Breast epithelium (tissue), 3 donors: Measurements from ENCODE around the gene LRP3.

ENCODE experiments used
- POLR2A ChIP-seq: fragments of 450-650 bp; IDR thresholded peaks from one replicate; pipeline ENCODE4 v1.6.1; 2016; ENCODE audit warnings: antibody characterized with exemption, mild to moderate bottlenecking, moderate library complexity
- TF ChIP-seq, protein P1 (sequence below), 3 donors: fragments of 450-650 bp; IDR thresholded peaks; one replicate each; pipeline ENCODE4 v1.5.1; 2016 to 2017; ENCODE audit warnings: antibody characterized with exemption in 3 of 3, mild to moderate bottlenecking in 3 of 3, moderate library complexity in 3 of 3

DNA sequence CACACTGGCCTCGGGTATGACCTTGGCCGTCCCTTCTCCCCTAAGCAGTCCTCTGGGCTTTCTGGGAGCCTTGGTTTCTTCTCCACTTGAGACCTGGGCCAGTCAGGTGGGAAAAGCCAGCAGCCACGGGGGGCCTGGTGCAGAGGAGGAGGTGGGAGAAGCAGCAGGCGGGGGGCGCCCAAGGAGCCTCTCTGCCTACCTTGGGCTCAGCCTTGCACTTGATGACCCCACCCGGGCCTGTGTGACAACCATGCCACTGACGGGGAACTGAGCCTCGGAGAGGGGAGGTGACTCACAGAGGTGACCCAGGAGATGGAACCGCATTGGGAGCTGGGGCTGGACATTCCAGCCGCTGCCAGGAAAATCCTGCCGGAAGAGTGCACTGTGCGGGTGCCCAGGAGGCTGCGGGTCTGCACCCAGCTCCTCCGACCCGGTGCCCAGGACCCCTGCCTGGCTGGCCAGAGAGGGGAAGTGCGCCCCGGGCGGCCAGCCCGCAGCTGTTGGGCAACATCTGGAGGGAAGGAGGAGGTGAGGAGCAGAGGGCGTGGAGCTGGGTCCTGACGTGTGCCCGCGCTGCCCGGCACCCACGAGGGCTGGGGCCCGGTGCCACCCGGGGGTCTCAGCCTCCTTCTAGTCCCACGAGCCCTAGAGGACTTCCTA, 55.0 kb downstream of the LRP3 start:
- TF ChIP-seq, protein P1, sequence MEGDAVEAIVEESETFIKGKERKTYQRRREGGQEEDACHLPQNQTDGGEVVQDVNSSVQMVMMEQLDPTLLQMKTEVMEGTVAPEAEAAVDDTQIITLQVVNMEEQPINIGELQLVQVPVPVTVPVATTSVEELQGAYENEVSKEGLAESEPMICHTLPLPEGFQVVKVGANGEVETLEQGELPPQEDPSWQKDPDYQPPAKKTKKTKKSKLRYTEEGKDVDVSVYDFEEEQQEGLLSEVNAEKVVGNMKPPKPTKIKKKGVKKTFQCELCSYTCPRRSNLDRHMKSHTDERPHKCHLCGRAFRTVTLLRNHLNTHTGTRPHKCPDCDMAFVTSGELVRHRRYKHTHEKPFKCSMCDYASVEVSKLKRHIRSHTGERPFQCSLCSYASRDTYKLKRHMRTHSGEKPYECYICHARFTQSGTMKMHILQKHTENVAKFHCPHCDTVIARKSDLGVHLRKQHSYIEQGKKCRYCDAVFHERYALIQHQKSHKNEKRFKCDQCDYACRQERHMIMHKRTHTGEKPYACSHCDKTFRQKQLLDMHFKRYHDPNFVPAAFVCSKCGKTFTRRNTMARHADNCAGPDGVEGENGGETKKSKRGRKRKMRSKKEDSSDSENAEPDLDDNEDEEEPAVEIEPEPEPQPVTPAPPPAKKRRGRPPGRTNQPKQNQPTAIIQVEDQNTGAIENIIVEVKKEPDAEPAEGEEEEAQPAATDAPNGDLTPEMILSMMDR (IDR thresholded peaks at IDR 0.05), result no peak
- TF ChIP-seq POLR2A, result no peak
